GM23338 (cell line): Measurements from ENCODE around the gene TSKS. TPM values are rescaled to one million over a fixed set of nuclear protein-coding genes. Genes with fewer than 3 reads are reported as not detected.

Experiments used
- ATAC-seq: fragments of 200-7000 bp; cut with Tn5 transposase; 3 replicates; pipeline ENCODE4 v1.9.1; 2020
- DNase-seq: peaks from one replicate; pipeline ENCODE4 v3.0.0-alpha.2; 2015; ENCODE audit warnings: low spot score
- H2AFZ ChIP-seq: fragments of 200-600 bp; sonication (generic); 2 replicates; pipeline ENCODE4 v1.8.0; 2016; ENCODE audit warnings: antibody characterized with exemption, mild to moderate bottlenecking, moderate library complexity
- H3F3A ChIP-seq: fragments of 200-600 bp; sonication (generic); replicated peaks from 2 replicates; pipeline ENCODE4 v1.8.0; 2017; ENCODE audit warnings: antibody characterized with exemption, mixed run types, low read depth
- H3K27ac ChIP-seq: fragments of 200-600 bp; sonication (generic); 2 replicates; pipeline ENCODE4 v1.6.1; 2016; ENCODE audit warnings: low read depth
- H3K27me3 ChIP-seq: fragments of 200-600 bp; sonication (generic); 2 replicates; pipeline ENCODE4 v1.8.0; 2016; ENCODE audit warnings: mild to moderate bottlenecking, mixed run types, moderate library complexity; ENCODE audit not compliant: insufficient read depth
- H3K36me3 ChIP-seq: fragments of 200-600 bp; sonication (generic); 2 replicates; pipeline ENCODE4 v1.8.0; 2016; ENCODE audit warnings: mild to moderate bottlenecking; ENCODE audit not compliant: insufficient read depth
- H3K4me1 ChIP-seq: fragments of 200-600 bp; sonication (generic); 2 replicates; pipeline ENCODE4 v1.8.0; 2016; ENCODE audit warnings: mild to moderate bottlenecking, moderate library complexity; ENCODE audit not compliant: insufficient read depth
- H3K4me2 ChIP-seq: fragments of 200-600 bp; sonication (generic); 2 replicates; pipeline ENCODE4 v1.7.1; 2017; ENCODE audit warnings: mixed run types
- H3K4me3 ChIP-seq: fragments of 200-600 bp; sonication (generic); 2 replicates; pipeline ENCODE4 v1.6.1; 2016; ENCODE audit warnings: mixed run types
- H3K79me2 ChIP-seq: fragments of 200-600 bp; sonication (generic); replicated peaks from 2 replicates; pipeline ENCODE4 v1.8.0; 2017; ENCODE audit warnings: mild to moderate bottlenecking; ENCODE audit not compliant: insufficient read depth
- H3K9me2 ChIP-seq: fragments of 200-600 bp; sonication (generic); 2 replicates; pipeline ENCODE4 v1.8.0; 2017; ENCODE audit not compliant: insufficient read depth
- H4K20me1 ChIP-seq: fragments of 200-600 bp; sonication (generic); replicated peaks from 2 replicates; pipeline ENCODE4 v1.8.0; 2017; ENCODE audit warnings: mild to moderate bottlenecking; ENCODE audit not compliant: insufficient read depth
- H3K27ac Mint-ChIP-seq: 2 replicates; pipeline ENCODE4 v1.8.0; 2020; ENCODE audit warnings: inconsistent platforms, mild to moderate bottlenecking, moderate library complexity, mixed read lengths
- H3K27me3 Mint-ChIP-seq: 3 replicates; pipeline ENCODE4 v1.8.0; 2022; ENCODE audit warnings: low read depth, mild to moderate bottlenecking, moderate library complexity, mixed read lengths, inconsistent platforms; ENCODE audit not compliant: insufficient read depth, poor library complexity
- H3K36me3 Mint-ChIP-seq: 3 replicates; pipeline ENCODE4 v1.8.0; 2021; ENCODE audit warnings: low read depth, mild to moderate bottlenecking, inconsistent platforms, moderate library complexity, mixed read lengths
- H3K4me1 Mint-ChIP-seq: 3 replicates; pipeline ENCODE4 v1.8.0; 2020; ENCODE audit warnings: mild to moderate bottlenecking, inconsistent platforms, mixed read lengths
- H3K4me3 Mint-ChIP-seq: 3 replicates; pipeline ENCODE4 v1.8.0; 2021; ENCODE audit warnings: moderate library complexity, mild to moderate bottlenecking, inconsistent platforms, mixed read lengths
- H3K9me3 Mint-ChIP-seq: 3 replicates; pipeline ENCODE4 v1.8.0; 2020; ENCODE audit warnings: moderate library complexity, mild to moderate bottlenecking, inconsistent platforms, mixed read lengths
- CREB1 ChIP-seq: fragments of 250-450 bp; sonication (Bioruptor Pico); IDR thresholded peaks from 2 replicates; pipeline ENCODE4 v1.5.0; 2020; ENCODE audit warnings: low read depth, mild to moderate bottlenecking, moderate library complexity
- CTCF ChIP-seq, 2 experiments: fragments of 200-600 bp in 1 of 2; sonication (generic) in 1 of 2; conservative IDR thresholded peaks; 2 replicates each; pipeline versions ENCODE4 v1.5.1 to v1.6.1; 2016 to 2017; ENCODE audit warnings: antibody characterized with exemption in 2 of 2, low read depth in 2 of 2, mild to moderate bottlenecking in 2 of 2, moderate library complexity in 1 of 2
- ETS1 ChIP-seq: IDR thresholded peaks from 2 replicates; pipeline ENCODE4 v1.6.1; 2016; ENCODE audit warnings: antibody characterized with exemption
- EZH2phosphoT487 ChIP-seq: fragments of 200-600 bp; sonication (generic); IDR thresholded peaks from one replicate; pipeline ENCODE4 v1.8.1; 2018; ENCODE audit warnings: antibody characterized with exemption; ENCODE audit not compliant: unreplicated experiment
- JUNB ChIP-seq: IDR thresholded peaks from one replicate; pipeline ENCODE4 v1.6.1; 2016; ENCODE audit warnings: antibody characterized with exemption; ENCODE audit not compliant: unreplicated experiment
- NANOG ChIP-seq: IDR thresholded peaks from 2 replicates; pipeline ENCODE4 v1.6.1; 2016; ENCODE audit warnings: antibody characterized with exemption, borderline replicate concordance
- POLR2AphosphoS5 ChIP-seq: IDR thresholded peaks from 2 replicates; pipeline ENCODE4 v1.6.1; 2016; ENCODE audit warnings: antibody characterized with exemption, low read depth
- STAT1 ChIP-seq: IDR thresholded peaks from one replicate; pipeline ENCODE4 v1.6.1; 2016; ENCODE audit warnings: antibody characterized with exemption; ENCODE audit not compliant: unreplicated experiment
- ZNF114 ChIP-seq: fragments of 250-450 bp; sonication (Bioruptor Pico); IDR thresholded peaks from 2 replicates; pipeline ENCODE4 v1.5.0; 2020; ENCODE audit warnings: mild to moderate bottlenecking, moderate library complexity
- ZNF331 ChIP-seq: fragments of 250-450 bp; sonication (Bioruptor Pico); IDR thresholded peaks from 2 replicates; pipeline ENCODE4 v1.5.0; 2020; ENCODE audit warnings: low read depth, mild to moderate bottlenecking, moderate library complexity
- ZNF462 ChIP-seq: fragments of 250-450 bp; sonication (Bioruptor Pico); IDR thresholded peaks from 2 replicates; pipeline ENCODE4 v1.5.0; 2020; ENCODE audit warnings: mild to moderate bottlenecking, moderate library complexity
- polyA plus RNA-seq: library from polyadenylated mRNA; unstranded; fragments of >200 nt; fragmentation: Nextera tagmentation; extraction: Ambion mirVana; gene quantifications from 2 replicates; pipeline ENCODE4 v1.2.1, GENCODE V29; 2016
- total RNA-seq: library from RNA; depleted of rRNA; stranded (reverse); fragments of >200 nt; shearing (Covaris generic); gene quantifications from 2 replicates; pipeline ENCODE4 v1.2.3, GENCODE V29; 2014

Gene TSKS
- total and polyA plus RNA-seq, 2 experiments from 2014 or later, result 0.99 TPM; not detected in 1

GRCh38 chr19:49788857-49789256 lies 25.8 kb upstream of the TSKS start (continued):
- no peak for TF ChIP-seq POLR2AphosphoS5

- Mint-ChIP-seq H3K4me3 (no peak overlapping the region), H3K4me1 (no peaks in the 10 kb centered on the region), H3K27ac (no peak overlapping the region), H3K36me3 (peaks cover 44% of the 10 kb centered on the region), H3K27me3 (peaks cover 10% of the 10 kb centered on the region), H3K9me3 (peaks cover 3% of the 10 kb centered on the region; the same call in 1 of the 3 replicates)
- Histone ChIP-seq H3K79me2 (no peaks in the 10 kb centered on the region; the same call in 1 of the 2 replicates), H3K27ac (no peak overlapping the region), H3K4me1 (no peaks in the 10 kb centered on the region), H4K20me1 (peaks cover 4% of the 10 kb centered on the region), H3K36me3 (peaks cover 11% of the 10 kb centered on the region; the same call in 1 of the 2 replicates), H3K9me2 (no peaks in the 10 kb centered on the region), H2AFZ (no peak overlapping the region), H3K4me3 (no peak overlapping the region), H3K4me2 (no peak overlapping the region), H3K27me3 (no peaks in the 10 kb centered on the region), H3F3A (no peaks in the 10 kb centered on the region)
- DNase-seq (no peak), ATAC-seq (no peak)
- TF ChIP-seq POLR2AphosphoS5 (no peak), JUNB (no peak), ZNF114 (CRISPR knock-in tag) (no peak)
These were observed 24.6 kb upstream of the TSKS start for GRCh38 chr19:49787746-49788145.

GRCh38 chr19:49786376-49786820 lies 23.3 kb upstream of the TSKS start:
- H4K20me1 ChIP-seq, result peaks cover 4% of the 10 kb centered on the region
- Mint-ChIP-seq H3K4me3 (no peak overlapping the region), H3K9me3 (peaks cover 3% of the 10 kb centered on the region; the same call in 1 of the 3 replicates), H3K4me1 (no peaks in the 10 kb centered on the region), H3K27ac (no peak overlapping the region), H3K36me3 (peaks cover 49% of the 10 kb centered on the region), H3K27me3 (peaks cover 10% of the 10 kb centered on the region)
- no peaks in the 10 kb centered on the region for H3F3A ChIP-seq
- no peak overlapping the region for H2AFZ ChIP-seq
- no peak overlapping the region for H3K4me3 ChIP-seq
- H3K79me2 ChIP-seq, result no peaks in the 10 kb centered on the region; the same call in 1 of the 2 replicates
- H3K4me1 ChIP-seq, result no peaks in the 10 kb centered on the region
- no peak overlapping the region for H3K27ac ChIP-seq
- ATAC-seq (no peak), DNase-seq (no peak)
- no peaks in the 10 kb centered on the region for H3K27me3 ChIP-seq
- H3K9me2 ChIP-seq, result no peaks in the 10 kb centered on the region
- H3K4me2 ChIP-seq, result no peak overlapping the region
- H3K36me3 ChIP-seq, result peaks cover 11% of the 10 kb centered on the region; the same call in 1 of the 2 replicates
- TF ChIP-seq NANOG (no peak), ETS1 (no peak), STAT1 (no peak), ZNF331 (CRISPR knock-in tag) (no peak), CREB1 (CRISPR knock-in tag) (no peak), EZH2phosphoT487 (no peak), CTCF (conservative IDR thresholded peaks at IDR 0.05; ENCODE audit: low read depth in 2 of 2) (no peak), ZNF114 (CRISPR knock-in tag) (no peak), ZNF462 (no peak), POLR2AphosphoS5 (no peak)
